HTERT RPE-1 (cell line): ENCODE measurements around the gene NEUROD2.
"Not testable (repeated sequence)": the region's sequence is repeated elsewhere in the genome, so short reads cannot be mapped to it uniquely, and the experiment has no call there.

ENCODE experiments used
- in situ Hi-C: fragments of 300-500 bp; cut with MboI; formaldehyde crosslinking; loops from 4 replicates; pipeline ENCODE4 v1.14.3; 2020; ENCODE audit warnings: low sequenced_read_pairs

NEUROD2 gene

GRCh38 chr17:39603304-39604016, 4.3 kb downstream of the NEUROD2 start:
- in situ Hi-C loops = no loop called here

GRCh38 chr17:39602533-39603303, 5.0 kb downstream of the NEUROD2 start:
- in situ Hi-C loops = no loop called here

- in situ Hi-C loops = no loop called here
Observed at GRCh38 chr17:39601758-39602532, 5.8 kb downstream of the NEUROD2 start.

GRCh38 chr17:39600997-39601597, 6.6 kb downstream of the NEUROD2 start:
- in situ Hi-C loops = no loop called here

- in situ Hi-C loops = no loop called here
Observed at GRCh38 chr17:39600288-39600996, 7.3 kb downstream of the NEUROD2 start.

- in situ Hi-C loops = no loop called here
Observed at GRCh38 chr17:39599665-39600231, 8.0 kb downstream of the NEUROD2 start.

- in situ Hi-C loops = no loop called here
Observed at GRCh38 chr17:39599004-39599664, 8.6 kb downstream of the NEUROD2 start.

- in situ Hi-C loops = no loop called here
Observed at GRCh38 chr17:39598630-39599003, 9.1 kb downstream of the NEUROD2 start.

GRCh38 chr17:39598047-39598481, 9.7 kb downstream of the NEUROD2 start:
- in situ Hi-C loops = no loop called here

- in situ Hi-C loops = no loop called here
Observed at GRCh38 chr17:39597372-39598046, 10.2 kb downstream of the NEUROD2 start.

GRCh38 chr17:39596543-39597267, 11.0 kb downstream of the NEUROD2 start:
- in situ Hi-C loops = no loop called here

GRCh38 chr17:39595928-39596510, 11.7 kb downstream of the NEUROD2 start:
- in situ Hi-C loops = no loop called here

GRCh38 chr17:39595294-39595693, 12.4 kb downstream of the NEUROD2 start:
- in situ Hi-C loops = no loop called here

- in situ Hi-C loops = no loop called here
Observed at GRCh38 chr17:39593371-39593770, 14.3 kb downstream of the NEUROD2 start.

GRCh38 chr17:39591958-39592954, 15.5 kb downstream of the NEUROD2 start:
- in situ Hi-C loops = no loop called here

- in situ Hi-C loops = not testable (repeated sequence)
Observed at GRCh38 chr17:39590180-39590579, 17.5 kb downstream of the NEUROD2 start.

GRCh38 chr17:39582658-39583057, 25.1 kb downstream of the NEUROD2 start:
- in situ Hi-C loops = no loop called here
